SK-N-SH (cell line): Measurements from ENCODE around the gene FBXO31. TPM values are rescaled to one million over a fixed set of nuclear protein-coding genes. Genes with fewer than 3 reads are reported as not detected.

Source experiments
- CTCF ChIA-PET: fragments of 300-600, 350-600 bp; formaldehyde crosslinking; extraction: SDS; loops from one replicate; lab custom pipeline; 2021; lab: Yijun Ruan, JAX
- POLR2A ChIA-PET: fragments of 350-600 bp; sonication (Branson Sonifier 250); formaldehyde crosslinking; extraction: SDS; loops from one replicate; lab custom pipeline; 2020; ENCODE audit warnings: antibody characterized with exemption, inconsistent platforms; lab: Yijun Ruan, JAX
- DNase-seq: peaks from one replicate; pipeline ENCODE4 v3.0.0; 2012
- H2AFZ ChIP-seq: fragments of 200-600 bp; sonication (generic); 2 replicates; pipeline ENCODE4 v1.8.1; 2016; ENCODE audit warnings: antibody characterized with exemption, mild to moderate bottlenecking, low read depth
- H3F3A ChIP-seq: fragments of 200-600 bp; sonication (generic); replicated peaks from 2 replicates; pipeline ENCODE3; 2016; ENCODE audit warnings: antibody characterized with exemption, mild to moderate bottlenecking; ENCODE audit not compliant: insufficient read depth
- H3K27ac ChIP-seq, 2 experiments: fragments of 200-500 bp in 1 of 2; fragments of 200-600 bp in 1 of 2; sonication (Bioruptor generic) in 1 of 2; sonication (generic), shearing (Covaris generic) in 1 of 2; 2 replicates each; pipeline versions ENCODE4 v1.5.1 to v1.6.1; 2014 to 2016; ENCODE audit warnings: low read depth in 2 of 2, inconsistent platforms in 1 of 2, low read length in 1 of 2, mild to moderate bottlenecking in 1 of 2, mixed read lengths in 1 of 2
- H3K27me3 ChIP-seq: fragments of 200-600 bp; sonication (generic), shearing (Covaris generic); 2 replicates; pipeline ENCODE4 v1.6.1; 2016; ENCODE audit warnings: mixed run types; ENCODE audit not compliant: insufficient read depth
- H3K36me3 ChIP-seq, 2 experiments: fragments of 200-500 bp in 1 of 2; fragments of 200-600 bp in 1 of 2; sonication (Bioruptor generic) in 1 of 2; sonication (generic) in 1 of 2; replicated peaks in 1 of 2; 2 replicates each; pipeline versions ENCODE3 to v1.5.1; 2014 to 2016; ENCODE audit warnings: low read length in 1 of 2, mild to moderate bottlenecking in 1 of 2; ENCODE audit not compliant: insufficient read depth in 2 of 2, control insufficient read depth in 1 of 2
- H3K4me1 ChIP-seq, 2 experiments: fragments of 200-500 bp in 1 of 2; fragments of 200-600 bp in 1 of 2; sonication (Bioruptor generic) in 1 of 2; sonication (generic), shearing (Covaris generic) in 1 of 2; 2 replicates each; pipeline versions ENCODE4 v1.5.1 to v1.6.1; 2014 to 2016; ENCODE audit warnings: low read depth in 1 of 2, low read length in 1 of 2, mixed run types in 1 of 2; ENCODE audit not compliant: insufficient read depth in 2 of 2, control insufficient read depth in 1 of 2
- H3K4me2 ChIP-seq: fragments of 200-600 bp; sonication (generic), shearing (Covaris generic); 2 replicates; pipeline ENCODE4 v1.6.1; 2017; ENCODE audit warnings: mixed run types
- H3K4me3 ChIP-seq, 2 experiments: fragments of 200-500 bp in 1 of 2; fragments of 200-600 bp in 1 of 2; sonication (Bioruptor generic) in 1 of 2; sonication (generic), shearing (Covaris generic) in 1 of 2; 2 replicates each; pipeline versions ENCODE4 v1.5.1 to v1.8.1; 2014 to 2016; ENCODE audit warnings: low read depth in 2 of 2, inconsistent platforms in 1 of 2, low read length in 1 of 2, mild to moderate bottlenecking in 1 of 2, mixed read lengths in 1 of 2, moderate library complexity in 1 of 2
- H3K79me2 ChIP-seq: fragments of 200-600 bp; sonication (generic); 2 replicates; pipeline ENCODE4 v1.8.1; 2017; ENCODE audit warnings: mild to moderate bottlenecking; ENCODE audit not compliant: insufficient read depth
- H3K9ac ChIP-seq: fragments of 200-600 bp; sonication (generic); 2 replicates; pipeline ENCODE4 v1.6.1; 2017; ENCODE audit warnings: mixed run types
- H3K9me2 ChIP-seq: fragments of 200-600 bp; sonication (generic); 2 replicates; pipeline ENCODE4 v1.6.1; 2017; ENCODE audit warnings: mixed run types
- H3K9me3 ChIP-seq: fragments of 200-600 bp; sonication (generic); 2 replicates; pipeline ENCODE4 v1.6.1; 2017; ENCODE audit warnings: mixed run types, mild to moderate bottlenecking, moderate library complexity
- H4K20me1 ChIP-seq: fragments of 200-600 bp; sonication (generic); 2 replicates; pipeline ENCODE4 v1.6.1; 2017; ENCODE audit warnings: mild to moderate bottlenecking, mixed run types; ENCODE audit not compliant: insufficient read depth
- GATA2 ChIP-seq: sonication (generic); formaldehyde crosslinking; IDR thresholded peaks from 2 replicates; pipeline ENCODE4 v1.5.0; 2020; ENCODE audit warnings: mild to moderate bottlenecking, missing genetic modification reagents
- RCOR1 ChIP-seq: fragments of 150-350 bp; IDR thresholded peaks from 2 replicates; pipeline ENCODE4 v1.6.1; 2017; ENCODE audit warnings: antibody characterized with exemption, low read length
- SMC3 ChIP-seq: IDR thresholded peaks from 2 replicates; pipeline ENCODE4 v1.6.1; 2012; ENCODE audit warnings: low read depth, low read length, improper control_type of control experiment
- WGBS: methylation state at CpG from one replicate; pipeline ENCODE4 v1.1.6; 2017; ENCODE audit warnings: low lambda C conversion rate; 5-methylcytosine and 5-hydroxymethylcytosine counted together
- polyA plus RNA-seq, 3 experiments: library from polyadenylated mRNA; depleted of rRNA; stranded (reverse); fragments of >200 nt; gene quantifications; 2 replicates each; pipeline ENCODE4 v1.2.3, GENCODE V29; 2012
- TF ChIP-seq, protein P1 (sequence below): IDR thresholded peaks from 2 replicates; pipeline ENCODE4 v1.4.0; 2012; ENCODE audit warnings: low read depth, borderline replicate concordance
- TF ChIP-seq, protein P2 (sequence below): IDR thresholded peaks from 2 replicates; pipeline ENCODE4 v1.4.0; 2012; ENCODE audit warnings: low read depth, borderline replicate concordance
- TF ChIP-seq, protein P3 (sequence below): fragments of 200-600 bp; sonication (generic); IDR thresholded peaks from 2 replicates; pipeline ENCODE4 v1.6.1; 2017; ENCODE audit warnings: antibody characterized with exemption, mild to moderate bottlenecking, moderate library complexity
- TF ChIP-seq, protein P4 (sequence below): IDR thresholded peaks from 2 replicates; pipeline ENCODE4 v1.4.0; 2012; ENCODE audit warnings: low read depth

Gene FBXO31
- polyA plus RNA-seq, 1 of the 3 experiments (the other 2 are of a cell fraction) = 14.2 TPM

DNA sequence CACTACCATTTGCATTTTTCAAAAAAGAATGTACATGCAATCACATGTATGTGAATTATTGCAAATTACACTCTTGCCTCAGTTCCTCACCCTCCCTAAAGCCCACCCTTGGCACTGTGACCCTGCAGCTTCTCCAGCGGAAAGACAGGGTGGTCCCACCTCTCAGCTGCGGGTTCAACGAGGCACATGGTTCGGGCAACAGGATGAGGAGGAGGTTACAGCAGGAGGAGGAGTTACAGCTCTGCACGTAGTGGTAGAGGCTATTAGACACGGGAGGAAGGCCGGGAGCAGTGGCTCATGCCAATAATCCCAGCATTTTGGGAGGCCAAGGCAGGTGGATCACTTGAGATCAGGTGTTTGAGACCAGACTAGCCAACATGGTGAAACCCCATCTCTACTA, 71.6 kb downstream of the FBXO31 start:
- WGBS = 79% methylated on average over 7 of the region's 7 CpGs
- ChIA-PET POLR2A (no interaction called here), CTCF (interaction anchor here (1.2 kb wide), 1 partner anchor 14 kb away, joined by 4 read pairs; no protein-coding TSS in a partner anchor)
- H3K4me2 ChIP-seq = no peak overlapping the region
- TF ChIP-seq, protein P1, sequence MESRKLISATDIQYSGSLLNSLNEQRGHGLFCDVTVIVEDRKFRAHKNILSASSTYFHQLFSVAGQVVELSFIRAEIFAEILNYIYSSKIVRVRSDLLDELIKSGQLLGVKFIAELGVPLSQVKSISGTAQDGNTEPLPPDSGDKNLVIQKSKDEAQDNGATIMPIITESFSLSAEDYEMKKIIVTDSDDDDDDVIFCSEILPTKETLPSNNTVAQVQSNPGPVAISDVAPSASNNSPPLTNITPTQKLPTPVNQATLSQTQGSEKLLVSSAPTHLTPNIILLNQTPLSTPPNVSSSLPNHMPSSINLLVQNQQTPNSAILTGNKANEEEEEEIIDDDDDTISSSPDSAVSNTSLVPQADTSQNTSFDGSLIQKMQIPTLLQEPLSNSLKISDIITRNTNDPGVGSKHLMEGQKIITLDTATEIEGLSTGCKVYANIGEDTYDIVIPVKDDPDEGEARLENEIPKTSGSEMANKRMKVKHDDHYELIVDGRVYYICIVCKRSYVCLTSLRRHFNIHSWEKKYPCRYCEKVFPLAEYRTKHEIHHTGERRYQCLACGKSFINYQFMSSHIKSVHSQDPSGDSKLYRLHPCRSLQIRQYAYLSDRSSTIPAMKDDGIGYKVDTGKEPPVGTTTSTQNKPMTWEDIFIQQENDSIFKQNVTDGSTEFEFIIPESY = no peak
- TF ChIP-seq, protein P2, sequence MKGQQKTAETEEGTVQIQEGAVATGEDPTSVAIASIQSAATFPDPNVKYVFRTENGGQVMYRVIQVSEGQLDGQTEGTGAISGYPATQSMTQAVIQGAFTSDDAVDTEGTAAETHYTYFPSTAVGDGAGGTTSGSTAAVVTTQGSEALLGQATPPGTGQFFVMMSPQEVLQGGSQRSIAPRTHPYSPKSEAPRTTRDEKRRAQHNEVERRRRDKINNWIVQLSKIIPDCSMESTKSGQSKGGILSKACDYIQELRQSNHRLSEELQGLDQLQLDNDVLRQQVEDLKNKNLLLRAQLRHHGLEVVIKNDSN = no peak
- no peak for TF ChIP-seq GATA2 (CRISPR knock-in tag)
- no peak for TF ChIP-seq SMC3
- peaks cover 11% of the 10 kb centered on the region for H3F3A ChIP-seq
- no peaks in the 10 kb centered on the region for H3K9me3 ChIP-seq
- H3K27ac ChIP-seq = no peak overlapping the region
- H3K9me2 ChIP-seq = no peaks in the 10 kb centered on the region
- no peak overlapping the region for H2AFZ ChIP-seq
- no peak overlapping the region for H3K9ac ChIP-seq
- no peak overlapping the region for H3K4me3 ChIP-seq
- no peaks in the 10 kb centered on the region for H3K27me3 ChIP-seq
- no peaks in the 10 kb centered on the region for H3K79me2 ChIP-seq
- H3K4me1 ChIP-seq = no peaks in the 10 kb centered on the region
- H4K20me1 ChIP-seq = no peaks in the 10 kb centered on the region
- peaks cover 0 to 3% of the 10 kb centered on the region in 2 experiments for H3K36me3 ChIP-seq
- DNase-seq = no peak

DNA sequence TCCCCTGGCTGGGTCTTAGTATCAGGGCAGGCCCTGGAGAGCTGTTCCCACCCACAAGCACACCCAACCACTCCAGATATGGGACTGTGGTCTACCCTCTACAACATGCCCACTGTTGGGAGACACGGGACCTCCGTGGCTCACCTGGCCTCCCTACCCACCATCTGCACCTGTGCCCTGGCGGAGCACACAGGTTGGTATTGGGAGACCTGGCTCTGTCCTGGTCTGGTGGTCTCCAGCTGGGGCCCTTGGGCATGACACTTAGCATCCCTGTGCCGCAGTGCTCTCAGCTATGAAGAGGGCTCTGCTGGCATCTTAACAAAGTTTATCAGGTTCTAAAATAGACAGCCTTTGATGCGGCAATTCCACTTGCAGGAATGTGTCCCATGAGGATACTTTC, 72.2 kb downstream of the FBXO31 start:
- CTCF ChIA-PET = interaction anchor here (1.2 kb wide), 1 partner anchor 14 kb away, joined by 4 read pairs; no protein-coding TSS in a partner anchor
- POLR2A ChIA-PET = no interaction called here
- no peak for DNase-seq

More for the DNA sequence above, 72.2 kb downstream of the FBXO31 start:
- no peak for TF ChIP-seq RCOR1
- TF ChIP-seq, protein P3, sequence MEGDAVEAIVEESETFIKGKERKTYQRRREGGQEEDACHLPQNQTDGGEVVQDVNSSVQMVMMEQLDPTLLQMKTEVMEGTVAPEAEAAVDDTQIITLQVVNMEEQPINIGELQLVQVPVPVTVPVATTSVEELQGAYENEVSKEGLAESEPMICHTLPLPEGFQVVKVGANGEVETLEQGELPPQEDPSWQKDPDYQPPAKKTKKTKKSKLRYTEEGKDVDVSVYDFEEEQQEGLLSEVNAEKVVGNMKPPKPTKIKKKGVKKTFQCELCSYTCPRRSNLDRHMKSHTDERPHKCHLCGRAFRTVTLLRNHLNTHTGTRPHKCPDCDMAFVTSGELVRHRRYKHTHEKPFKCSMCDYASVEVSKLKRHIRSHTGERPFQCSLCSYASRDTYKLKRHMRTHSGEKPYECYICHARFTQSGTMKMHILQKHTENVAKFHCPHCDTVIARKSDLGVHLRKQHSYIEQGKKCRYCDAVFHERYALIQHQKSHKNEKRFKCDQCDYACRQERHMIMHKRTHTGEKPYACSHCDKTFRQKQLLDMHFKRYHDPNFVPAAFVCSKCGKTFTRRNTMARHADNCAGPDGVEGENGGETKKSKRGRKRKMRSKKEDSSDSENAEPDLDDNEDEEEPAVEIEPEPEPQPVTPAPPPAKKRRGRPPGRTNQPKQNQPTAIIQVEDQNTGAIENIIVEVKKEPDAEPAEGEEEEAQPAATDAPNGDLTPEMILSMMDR = no peak
- TF ChIP-seq, protein P4, sequence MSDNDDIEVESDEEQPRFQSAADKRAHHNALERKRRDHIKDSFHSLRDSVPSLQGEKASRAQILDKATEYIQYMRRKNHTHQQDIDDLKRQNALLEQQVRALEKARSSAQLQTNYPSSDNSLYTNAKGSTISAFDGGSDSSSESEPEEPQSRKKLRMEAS = no peak
- peaks cover 0 to 3% of the 10 kb centered on the region in 2 experiments for H3K36me3 ChIP-seq
- no peak overlapping the region for H3K4me3 ChIP-seq
- H3K27ac ChIP-seq = no peak overlapping the region
- peaks cover 5% of the 10 kb centered on the region for H3F3A ChIP-seq
- no peaks in the 10 kb centered on the region for H4K20me1 ChIP-seq
- H2AFZ ChIP-seq = no peak overlapping the region
- H3K27me3 ChIP-seq = no peaks in the 10 kb centered on the region
- H3K9me3 ChIP-seq = no peaks in the 10 kb centered on the region
- no peaks in the 10 kb centered on the region for H3K4me1 ChIP-seq
- no peaks in the 10 kb centered on the region for H3K9me2 ChIP-seq
- 62% methylated on average over 4 of the region's 5 CpGs for WGBS
- no peak overlapping the region for H3K4me2 ChIP-seq
- H3K9ac ChIP-seq = no peak overlapping the region
- H3K79me2 ChIP-seq = no peaks in the 10 kb centered on the region
